Measurements from ENCODE around the gene LNP1. TPM values are rescaled to one million over a fixed set of nuclear protein-coding genes. Genes with fewer than 3 reads are reported as not detected.

Gene LNP1
- total RNA-seq, 1 donor from 2014 or later = 26.5 TPM

DNA sequence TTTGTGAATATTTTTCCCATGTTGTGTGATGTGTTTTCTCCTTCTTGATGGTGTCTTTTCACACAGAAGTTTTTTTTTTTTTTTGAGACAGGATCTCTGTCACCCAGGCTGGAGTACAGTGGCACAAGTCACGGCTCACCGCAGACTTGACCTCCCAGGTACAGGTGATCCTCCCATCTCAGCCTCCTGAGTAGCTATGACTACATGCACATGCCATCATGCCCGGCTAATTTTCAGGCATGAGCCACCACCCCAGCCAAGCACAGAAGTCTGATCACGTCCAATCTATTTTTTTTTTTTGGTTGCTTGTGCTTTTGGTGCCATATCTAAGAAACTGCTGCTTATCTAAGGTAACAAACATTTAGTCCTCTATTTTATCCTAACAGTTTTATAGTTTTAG is 25.0 kb upstream of the LNP1 start:
- Histone ChIP-seq H4K20me1 (ENCODE audit: low read depth) (no peaks in the 10 kb centered on the region), H3F3A (ENCODE audit: low read depth) (no peaks in the 10 kb centered on the region), H3K9me3 (ENCODE audit: low read depth) (no peaks in the 10 kb centered on the region), H3K4me1 (no peaks in the 10 kb centered on the region), H3K27ac (no peak overlapping the region), H3K27me3 (no peaks in the 10 kb centered on the region), H3K4me3 (no peak overlapping the region), H2AFZ (replicated peaks) (no peak overlapping the region), H3K9ac (no peak overlapping the region), H3K36me3 (peaks cover 10% of the 10 kb centered on the region), H3K79me2 (ENCODE audit: low read depth) (no peaks in the 10 kb centered on the region), H3K4me2 (no peak overlapping the region)
- Mint-ChIP-seq H3K36me3 (peaks cover 19% of the 10 kb centered on the region), H3K4me3 (no peak overlapping the region), H3K4me1 (no peaks in the 10 kb centered on the region), H3K27ac (no peak overlapping the region), H3K9me3 (no peaks in the 10 kb centered on the region), H3K27me3 (ENCODE audit: insufficient read depth, low read depth) (no peaks in the 10 kb centered on the region)
- TF ChIP-seq EZH2phosphoT487 (IDR thresholded peaks at IDR 0.05) (no peak), EZH2 (IDR thresholded peaks at IDR 0.05) (no peak), CTCF (IDR thresholded peaks at IDR 0.05) (no peak)
- DNase-seq (ENCODE audit: low spot score) = no peak

- TF ChIP-seq EZH2 (IDR thresholded peaks at IDR 0.05) (no peak), CTCF (IDR thresholded peaks at IDR 0.05) (no peak), EZH2phosphoT487 (IDR thresholded peaks at IDR 0.05) (no peak)
- Mint-ChIP-seq H3K27ac (no peak overlapping the region), H3K27me3 (ENCODE audit: insufficient read depth, low read depth) (no peaks in the 10 kb centered on the region), H3K36me3 (peaks cover 34% of the 10 kb centered on the region), H3K4me3 (no peak overlapping the region), H3K9me3 (peaks cover 13% of the 10 kb centered on the region), H3K4me1 (no peaks in the 10 kb centered on the region)
- Histone ChIP-seq H3F3A (ENCODE audit: low read depth) (no peaks in the 10 kb centered on the region), H4K20me1 (ENCODE audit: low read depth) (no peaks in the 10 kb centered on the region), H3K4me1 (no peaks in the 10 kb centered on the region), H2AFZ (replicated peaks) (no peak overlapping the region), H3K27ac (no peak overlapping the region), H3K9me3 (ENCODE audit: low read depth) (peaks cover 4% of the 10 kb centered on the region), H3K79me2 (ENCODE audit: low read depth) (peaks cover 39% of the 10 kb centered on the region), H3K27me3 (no peaks in the 10 kb centered on the region), H3K4me2 (no peak overlapping the region), H3K9ac (no peak overlapping the region), H3K4me3 (no peak overlapping the region), H3K36me3 (peaks cover 15% of the 10 kb centered on the region)
- DNase-seq (ENCODE audit: low spot score) = no peak
These were observed 16.4 kb upstream of the LNP1 start for GRCh38 chr3:100384733-100385525.

GRCh38 chr3:100386437-100387074 is 14.8 kb upstream of the LNP1 start:
- Histone ChIP-seq H3F3A (ENCODE audit: low read depth) (no peaks in the 10 kb centered on the region), H4K20me1 (ENCODE audit: low read depth) (no peaks in the 10 kb centered on the region), H2AFZ (replicated peaks) (no peak overlapping the region), H3K36me3 (peaks cover 15% of the 10 kb centered on the region), H3K9ac (no peak overlapping the region), H3K27ac (no peak overlapping the region), H3K79me2 (ENCODE audit: low read depth) (peaks cover 54% of the 10 kb centered on the region), H3K4me3 (no peak overlapping the region), H3K9me3 (ENCODE audit: low read depth) (peaks cover 4% of the 10 kb centered on the region), H3K4me1 (no peaks in the 10 kb centered on the region), H3K4me2 (no peak overlapping the region), H3K27me3 (no peaks in the 10 kb centered on the region)
- H3K27ac Mint-ChIP-seq = no peak overlapping the region
- peaks cover 26% of the 10 kb centered on the region for H3K36me3 Mint-ChIP-seq
- H3K4me3 Mint-ChIP-seq = no peak overlapping the region
- H3K4me1 Mint-ChIP-seq = no peaks in the 10 kb centered on the region
- TF ChIP-seq EZH2 (IDR thresholded peaks at IDR 0.05) (no peak), CTCF (IDR thresholded peaks at IDR 0.05) (no peak), EZH2phosphoT487 (IDR thresholded peaks at IDR 0.05) (no peak)
- no peak for DNase-seq (ENCODE audit: low spot score)
- no peaks in the 10 kb centered on the region for H3K27me3 Mint-ChIP-seq (ENCODE audit: insufficient read depth, low read depth)
- peaks cover 13% of the 10 kb centered on the region for H3K9me3 Mint-ChIP-seq

All from neural progenitor cell (in vitro differentiated cells).